NB4 (cell line): ENCODE results near the gene REPS1.
A peak's percentile ranks its signal among the peaks of the same experiment; 100 is the strongest.

Experiments
- DNase-seq: peaks from one replicate; pipeline ENCODE4 v3.0.0; 2010; ENCODE audit warnings: low read depth
- H3K4me3 ChIP-seq: one replicate; pipeline ENCODE4 v1.5.1; 2011; ENCODE audit warnings: mild to moderate bottlenecking, low read depth, low read length, moderate library complexity
- CTCF ChIP-seq: IDR thresholded peaks from one replicate; pipeline ENCODE4 v1.5.1; 2012; ENCODE audit warnings: low read depth, low read length
- MAX ChIP-seq: IDR thresholded peaks from 2 replicates; pipeline ENCODE4 v1.6.1; 2011; ENCODE audit warnings: low read depth, low read length
- MYC ChIP-seq: IDR thresholded peaks from 2 replicates; pipeline ENCODE4 v1.6.1; 2011; ENCODE audit warnings: low read depth, low read length
- POLR2A ChIP-seq: IDR thresholded peaks from 2 replicates; pipeline ENCODE4 v1.6.1; 2011; ENCODE audit warnings: mild to moderate bottlenecking; ENCODE audit not compliant: insufficient read length; ENCODE audit errors: extremely low read depth

The REPS1 gene

GRCh38 chr6:139014945-139015344 is 26.9 kb upstream of the REPS1 start:
- no peak for DNase-seq
- TF ChIP-seq MYC (no peak), MAX (no peak), CTCF (no peak), POLR2A (no peak)
- no peak overlapping the region for H3K4me3 ChIP-seq

- TF ChIP-seq CTCF (no peak), POLR2A (no peak), MAX (no peak), MYC (no peak)
- DNase-seq: no peak
- no peak overlapping the region for H3K4me3 ChIP-seq
These were observed 25.2 kb upstream of the REPS1 start for GRCh38 chr6:139013185-139013800.

- TF ChIP-seq POLR2A: no peak
- TF ChIP-seq MYC: no peak
- TF ChIP-seq MAX: no peak
- TF ChIP-seq CTCF: no peak
- no peak overlapping the region for H3K4me3 ChIP-seq
- no peak for DNase-seq
These were observed 23.9 kb upstream of the REPS1 start for GRCh38 chr6:139011980-139012379.

GRCh38 chr6:139010674-139011073 is 22.6 kb upstream of the REPS1 start:
- DNase-seq: no peak
- H3K4me3 ChIP-seq: no peak overlapping the region
- TF ChIP-seq MYC: no peak
- no peak for TF ChIP-seq MAX
- no peak for TF ChIP-seq POLR2A
- TF ChIP-seq CTCF: no peak

- TF ChIP-seq POLR2A (no peak), MYC (no peak), CTCF (no peak), MAX (no peak)
- peak; percentile 30 for DNase-seq
- H3K4me3 ChIP-seq: no peak overlapping the region
These were observed 20.1 kb upstream of the REPS1 start for GRCh38 chr6:139008117-139008516.

GRCh38 chr6:139007428-139007827 is 19.4 kb upstream of the REPS1 start:
- H3K4me3 ChIP-seq: no peak overlapping the region
- no peak for DNase-seq
- TF ChIP-seq MAX: no peak
- TF ChIP-seq CTCF: no peak
- no peak for TF ChIP-seq MYC
- no peak for TF ChIP-seq POLR2A
